ENCODE data around the gene ABCB8. TPM values are rescaled to one million over a fixed set of nuclear protein-coding genes. Genes with fewer than 3 reads are reported as not detected.
A peak's percentile ranks its signal among the peaks of the same experiment; 100 is the strongest.

ABCB8 gene
- total and polyA plus RNA-seq, 9 of the 15 experiments (the other 6 are each of a cell fraction or from before 2014, with no cell fraction given), result 7.6 to 106 (median 36.3) TPM

- TF ChIP-seq LCOR (CRISPR knock-in tag; IDR thresholded peaks at IDR 0.05) (0 out of 2 replicates have a peak, but pooled peaks have one; percentile 42), HNRNPL (IDR thresholded peaks at IDR 0.05; ENCODE audit: low read depth, low read length) (peak; percentile 61), CSDE1 (IDR thresholded peaks at IDR 0.05) (no peak), KDM5B (IDR thresholded peaks at IDR 0.05; ENCODE audit: insufficient replicate concordance, low read depth, low read length) (peak; percentile 37), CTCF (IDR thresholded peaks at IDR 0.05 in 2 of 3, conservative IDR thresholded peaks at IDR 0.05 in 1 of 3; ENCODE audit: insufficient read depth in 2 of 3, low read depth in 1 of 3, low read length in 3 of 3) (peak in 2 of 3 experiments; percentile 31; a peak in 4 of 6 replicates), SIN3A (IDR thresholded peaks at IDR 0.05; ENCODE audit: borderline replicate concordance in 2 of 2, control insufficient read depth in 1 of 2, low read depth in 2 of 2, low read length in 2 of 2) (0 out of 4 replicates have a peak, but pooled peaks have one; percentile 6 to 33)
- TF ChIP-seq, protein P1, sequence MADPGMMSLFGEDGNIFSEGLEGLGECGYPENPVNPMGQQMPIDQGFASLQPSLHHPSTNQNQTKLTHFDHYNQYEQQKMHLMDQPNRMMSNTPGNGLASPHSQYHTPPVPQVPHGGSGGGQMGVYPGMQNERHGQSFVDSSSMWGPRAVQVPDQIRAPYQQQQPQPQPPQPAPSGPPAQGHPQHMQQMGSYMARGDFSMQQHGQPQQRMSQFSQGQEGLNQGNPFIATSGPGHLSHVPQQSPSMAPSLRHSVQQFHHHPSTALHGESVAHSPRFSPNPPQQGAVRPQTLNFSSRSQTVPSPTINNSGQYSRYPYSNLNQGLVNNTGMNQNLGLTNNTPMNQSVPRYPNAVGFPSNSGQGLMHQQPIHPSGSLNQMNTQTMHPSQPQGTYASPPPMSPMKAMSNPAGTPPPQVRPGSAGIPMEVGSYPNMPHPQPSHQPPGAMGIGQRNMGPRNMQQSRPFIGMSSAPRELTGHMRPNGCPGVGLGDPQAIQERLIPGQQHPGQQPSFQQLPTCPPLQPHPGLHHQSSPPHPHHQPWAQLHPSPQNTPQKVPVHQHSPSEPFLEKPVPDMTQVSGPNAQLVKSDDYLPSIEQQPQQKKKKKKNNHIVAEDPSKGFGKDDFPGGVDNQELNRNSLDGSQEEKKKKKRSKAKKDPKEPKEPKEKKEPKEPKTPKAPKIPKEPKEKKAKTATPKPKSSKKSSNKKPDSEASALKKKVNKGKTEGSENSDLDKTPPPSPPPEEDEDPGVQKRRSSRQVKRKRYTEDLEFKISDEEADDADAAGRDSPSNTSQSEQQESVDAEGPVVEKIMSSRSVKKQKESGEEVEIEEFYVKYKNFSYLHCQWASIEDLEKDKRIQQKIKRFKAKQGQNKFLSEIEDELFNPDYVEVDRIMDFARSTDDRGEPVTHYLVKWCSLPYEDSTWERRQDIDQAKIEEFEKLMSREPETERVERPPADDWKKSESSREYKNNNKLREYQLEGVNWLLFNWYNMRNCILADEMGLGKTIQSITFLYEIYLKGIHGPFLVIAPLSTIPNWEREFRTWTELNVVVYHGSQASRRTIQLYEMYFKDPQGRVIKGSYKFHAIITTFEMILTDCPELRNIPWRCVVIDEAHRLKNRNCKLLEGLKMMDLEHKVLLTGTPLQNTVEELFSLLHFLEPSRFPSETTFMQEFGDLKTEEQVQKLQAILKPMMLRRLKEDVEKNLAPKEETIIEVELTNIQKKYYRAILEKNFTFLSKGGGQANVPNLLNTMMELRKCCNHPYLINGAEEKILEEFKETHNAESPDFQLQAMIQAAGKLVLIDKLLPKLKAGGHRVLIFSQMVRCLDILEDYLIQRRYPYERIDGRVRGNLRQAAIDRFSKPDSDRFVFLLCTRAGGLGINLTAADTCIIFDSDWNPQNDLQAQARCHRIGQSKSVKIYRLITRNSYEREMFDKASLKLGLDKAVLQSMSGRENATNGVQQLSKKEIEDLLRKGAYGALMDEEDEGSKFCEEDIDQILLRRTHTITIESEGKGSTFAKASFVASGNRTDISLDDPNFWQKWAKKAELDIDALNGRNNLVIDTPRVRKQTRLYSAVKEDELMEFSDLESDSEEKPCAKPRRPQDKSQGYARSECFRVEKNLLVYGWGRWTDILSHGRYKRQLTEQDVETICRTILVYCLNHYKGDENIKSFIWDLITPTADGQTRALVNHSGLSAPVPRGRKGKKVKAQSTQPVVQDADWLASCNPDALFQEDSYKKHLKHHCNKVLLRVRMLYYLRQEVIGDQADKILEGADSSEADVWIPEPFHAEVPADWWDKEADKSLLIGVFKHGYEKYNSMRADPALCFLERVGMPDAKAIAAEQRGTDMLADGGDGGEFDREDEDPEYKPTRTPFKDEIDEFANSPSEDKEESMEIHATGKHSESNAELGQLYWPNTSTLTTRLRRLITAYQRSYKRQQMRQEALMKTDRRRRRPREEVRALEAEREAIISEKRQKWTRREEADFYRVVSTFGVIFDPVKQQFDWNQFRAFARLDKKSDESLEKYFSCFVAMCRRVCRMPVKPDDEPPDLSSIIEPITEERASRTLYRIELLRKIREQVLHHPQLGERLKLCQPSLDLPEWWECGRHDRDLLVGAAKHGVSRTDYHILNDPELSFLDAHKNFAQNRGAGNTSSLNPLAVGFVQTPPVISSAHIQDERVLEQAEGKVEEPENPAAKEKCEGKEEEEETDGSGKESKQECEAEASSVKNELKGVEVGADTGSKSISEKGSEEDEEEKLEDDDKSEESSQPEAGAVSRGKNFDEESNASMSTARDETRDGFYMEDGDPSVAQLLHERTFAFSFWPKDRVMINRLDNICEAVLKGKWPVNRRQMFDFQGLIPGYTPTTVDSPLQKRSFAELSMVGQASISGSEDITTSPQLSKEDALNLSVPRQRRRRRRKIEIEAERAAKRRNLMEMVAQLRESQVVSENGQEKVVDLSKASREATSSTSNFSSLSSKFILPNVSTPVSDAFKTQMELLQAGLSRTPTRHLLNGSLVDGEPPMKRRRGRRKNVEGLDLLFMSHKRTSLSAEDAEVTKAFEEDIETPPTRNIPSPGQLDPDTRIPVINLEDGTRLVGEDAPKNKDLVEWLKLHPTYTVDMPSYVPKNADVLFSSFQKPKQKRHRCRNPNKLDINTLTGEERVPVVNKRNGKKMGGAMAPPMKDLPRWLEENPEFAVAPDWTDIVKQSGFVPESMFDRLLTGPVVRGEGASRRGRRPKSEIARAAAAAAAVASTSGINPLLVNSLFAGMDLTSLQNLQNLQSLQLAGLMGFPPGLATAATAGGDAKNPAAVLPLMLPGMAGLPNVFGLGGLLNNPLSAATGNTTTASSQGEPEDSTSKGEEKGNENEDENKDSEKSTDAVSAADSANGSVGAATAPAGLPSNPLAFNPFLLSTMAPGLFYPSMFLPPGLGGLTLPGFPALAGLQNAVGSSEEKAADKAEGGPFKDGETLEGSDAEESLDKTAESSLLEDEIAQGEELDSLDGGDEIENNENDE (IDR thresholded peaks at IDR 0.05; ENCODE audit: low read depth, low read length), result peak; percentile 33
Measured at GRCh38 chr7:151060416-151061212, 32.4 kb downstream of the ABCB8 start (continued).

Data from K562 (cell line).